ENCODE measurements around the gene NOPCHAP1.
A peak's percentile ranks its signal among the peaks of the same experiment; 100 is the strongest.
"Not testable (repeated sequence)": the region's sequence is repeated elsewhere in the genome, so short reads cannot be mapped to it uniquely, and the experiment has no call there.

NOPCHAP1 gene

GRCh38 chr12:104969343-104969742, 16.8 kb upstream of the NOPCHAP1 start:
- no peak overlapping the region for H3K9ac ChIP-seq (ENCODE audit: low read length)

DNA sequence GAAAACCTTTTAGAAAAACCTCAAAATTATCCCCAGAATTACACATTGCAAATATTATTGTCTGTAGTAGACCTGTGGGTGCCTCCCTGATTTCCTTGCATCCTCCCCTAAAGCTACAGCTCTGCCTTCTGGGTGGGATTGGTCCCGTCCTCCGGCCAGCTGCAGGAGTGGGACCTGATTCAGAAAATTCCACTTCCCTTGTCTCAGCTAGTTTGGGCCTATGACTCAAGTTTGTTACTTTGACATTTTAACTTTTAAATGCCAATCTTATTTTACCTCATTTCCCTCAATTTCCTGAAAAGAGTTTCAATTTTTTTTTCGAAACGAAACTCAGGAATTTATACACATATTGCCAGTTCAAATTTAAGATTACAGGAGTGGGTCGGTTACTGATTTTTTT, 14.8 kb upstream of the NOPCHAP1 start:
- Histone ChIP-seq H3K9ac (ENCODE audit: low read length) (no peak overlapping the region), H3K9me3 (ENCODE audit: low read length) (no peaks in the 10 kb centered on the region), H3K4me3 (ENCODE audit: low read depth in 1 of 2, low read length in 2 of 2) (no peak overlapping the region), H3K27ac (ENCODE audit: low read depth, low read length) (no peak overlapping the region), H3K27me3 (ENCODE audit: control insufficient read depth in 1 of 2, insufficient read depth in 2 of 2, low read length in 2 of 2) (no peaks in the 10 kb centered on the region), H3K4me1 (ENCODE audit: insufficient read depth, low read length) (no peaks in the 10 kb centered on the region), H3K36me3 (ENCODE audit: insufficient read depth, low read length) (no peaks in the 10 kb centered on the region)

More at GRCh38 chr12:104969343-104969742, 16.8 kb upstream of the NOPCHAP1 start:
- no peaks in the 10 kb centered on the region for H3K27me3 ChIP-seq (ENCODE audit: control insufficient read depth in 1 of 2, insufficient read depth in 2 of 2, low read length in 2 of 2)
- H3K27ac ChIP-seq (ENCODE audit: low read depth, low read length) = no peak overlapping the region
- no peaks in the 10 kb centered on the region for H3K36me3 ChIP-seq (ENCODE audit: insufficient read depth, low read length)
- no peaks in the 10 kb centered on the region for H3K4me1 ChIP-seq (ENCODE audit: insufficient read depth, low read length)
- H3K4me3 ChIP-seq (ENCODE audit: low read depth in 1 of 2, low read length in 2 of 2) = no peak overlapping the region
- no peaks in the 10 kb centered on the region for H3K9me3 ChIP-seq (ENCODE audit: low read length)

- no peak overlapping the region for H3K4me3 ChIP-seq (ENCODE audit: low read depth in 1 of 2, low read length in 2 of 2)
- no peaks in the 10 kb centered on the region for H3K4me1 ChIP-seq (ENCODE audit: insufficient read depth, low read length)
- H3K27ac ChIP-seq (ENCODE audit: low read depth, low read length) = no peak overlapping the region
- no peaks in the 10 kb centered on the region for H3K36me3 ChIP-seq (ENCODE audit: insufficient read depth, low read length)
- no peaks in the 10 kb centered on the region for H3K27me3 ChIP-seq (ENCODE audit: control insufficient read depth in 1 of 2, insufficient read depth in 2 of 2, low read length in 2 of 2)
- no peak overlapping the region for H3K9ac ChIP-seq (ENCODE audit: low read length)
- no peaks in the 10 kb centered on the region for H3K9me3 ChIP-seq (ENCODE audit: low read length)
These were observed 12.9 kb upstream of the NOPCHAP1 start for GRCh38 chr12:104973250-104973649.

GRCh38 chr12:104974626-104975290, 11.4 kb upstream of the NOPCHAP1 start:
- no peak overlapping the region for H3K4me3 ChIP-seq (ENCODE audit: low read depth in 1 of 2, low read length in 2 of 2)
- no peaks in the 10 kb centered on the region for H3K36me3 ChIP-seq (ENCODE audit: insufficient read depth, low read length)
- H3K9me3 ChIP-seq (ENCODE audit: low read length) = no peaks in the 10 kb centered on the region
- H3K27me3 ChIP-seq (ENCODE audit: control insufficient read depth in 1 of 2, insufficient read depth in 2 of 2, low read length in 2 of 2) = no peaks in the 10 kb centered on the region
- no peak overlapping the region for H3K9ac ChIP-seq (ENCODE audit: low read length)
- H3K4me1 ChIP-seq (ENCODE audit: insufficient read depth, low read length) = no peaks in the 10 kb centered on the region
- no peak overlapping the region for H3K27ac ChIP-seq (ENCODE audit: low read depth, low read length)

- Histone ChIP-seq H3K27ac (ENCODE audit: low read depth, low read length) (no peak overlapping the region), H3K36me3 (ENCODE audit: insufficient read depth, low read length) (no peaks in the 10 kb centered on the region), H3K9me3 (ENCODE audit: low read length) (no peaks in the 10 kb centered on the region), H3K4me3 (ENCODE audit: low read depth in 1 of 2, low read length in 2 of 2) (no peak overlapping the region), H3K27me3 (ENCODE audit: control insufficient read depth in 1 of 2, insufficient read depth in 2 of 2, low read length in 2 of 2) (no peaks in the 10 kb centered on the region), H3K9ac (ENCODE audit: low read length) (no peak overlapping the region), H3K4me1 (ENCODE audit: insufficient read depth, low read length) (no peaks in the 10 kb centered on the region)
These were observed 10.4 kb upstream of the NOPCHAP1 start for GRCh38 chr12:104975587-104976343.

DNA sequence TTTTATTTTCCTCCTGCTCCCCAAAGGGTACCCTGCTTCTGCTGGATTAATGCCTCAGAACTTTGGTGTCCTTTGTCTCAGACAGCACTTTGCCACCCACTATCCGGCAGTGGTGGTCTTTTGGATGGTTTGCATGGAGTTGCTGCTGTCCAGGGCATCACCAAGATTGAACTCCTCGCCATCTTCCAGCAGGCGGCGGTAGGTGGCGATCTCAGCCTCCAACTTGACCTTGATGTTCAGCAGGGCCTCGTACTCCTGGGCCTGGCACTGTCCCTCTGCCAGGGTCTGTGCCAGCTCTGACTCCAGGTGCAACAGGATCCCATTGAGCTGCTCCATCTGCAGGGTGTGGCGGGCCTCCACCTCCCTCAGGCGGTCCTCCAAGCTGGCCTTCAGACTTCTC, 9.4 kb upstream of the NOPCHAP1 start:
- Histone ChIP-seq H3K27me3 (ENCODE audit: control insufficient read depth in 1 of 2, insufficient read depth in 2 of 2, low read length in 2 of 2) (no peaks in the 10 kb centered on the region), H3K9me3 (ENCODE audit: low read length) (no peaks in the 10 kb centered on the region), H3K4me3 (ENCODE audit: low read depth in 1 of 2, low read length in 2 of 2) (no peak overlapping the region), H3K9ac (ENCODE audit: low read length) (no peak overlapping the region), H3K36me3 (ENCODE audit: insufficient read depth, low read length) (no peaks in the 10 kb centered on the region), H3K4me1 (ENCODE audit: insufficient read depth, low read length) (no peaks in the 10 kb centered on the region), H3K27ac (ENCODE audit: low read depth, low read length) (no peak overlapping the region)

GRCh38 chr12:104977688-104978087, 8.4 kb upstream of the NOPCHAP1 start:
- H3K27ac ChIP-seq (ENCODE audit: low read depth, low read length); H3K36me3 ChIP-seq (ENCODE audit: insufficient read depth, low read length); H3K9me3 ChIP-seq (ENCODE audit: low read length); H3K4me1 ChIP-seq (ENCODE audit: insufficient read depth, low read length); H3K27me3 ChIP-seq (ENCODE audit: control insufficient read depth in 1 of 2, insufficient read depth in 2 of 2, low read length in 2 of 2); H3K4me3 ChIP-seq (ENCODE audit: low read depth in 1 of 2, low read length in 2 of 2); H3K9ac ChIP-seq (ENCODE audit: low read length): not testable (repeated sequence)

DNA sequence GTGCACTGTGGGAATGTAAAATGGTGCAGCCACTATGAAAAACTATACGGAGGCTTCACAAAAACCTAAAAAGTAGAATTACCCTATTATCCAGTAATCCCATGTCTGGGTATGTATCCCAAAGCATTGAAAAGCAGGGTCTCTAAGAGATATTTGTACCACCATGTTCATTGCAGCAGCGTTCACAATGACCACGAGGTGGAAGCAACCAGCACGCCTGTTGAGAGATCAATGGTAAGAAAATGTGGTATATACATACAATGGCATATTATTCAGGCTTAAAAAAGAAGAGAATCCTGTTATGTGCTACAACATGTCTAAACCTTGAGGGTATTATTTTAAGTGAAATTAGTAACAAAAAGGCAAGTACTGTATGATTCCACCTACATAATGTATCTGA, 910 bp upstream of the NOPCHAP1 start:
- Histone ChIP-seq H3K4me3 (ENCODE audit: low read depth in 1 of 2, low read length in 2 of 2) (peak overlapping the region in 1 of 2 donors; percentile 84), H3K9me3 (ENCODE audit: low read length) (no peaks in the 10 kb centered on the region), H3K27ac (ENCODE audit: low read depth, low read length) (no peak overlapping the region), H3K27me3 (ENCODE audit: control insufficient read depth in 1 of 2, insufficient read depth in 2 of 2, low read length in 2 of 2) (no peaks in the 10 kb centered on the region), H3K4me1 (ENCODE audit: insufficient read depth, low read length) (peaks cover 15% of the 10 kb centered on the region), H3K36me3 (ENCODE audit: insufficient read depth, low read length) (no peaks in the 10 kb centered on the region), H3K9ac (ENCODE audit: low read length) (no peak overlapping the region)

GRCh38 chr12:104990950-104991349, 4.8 kb downstream of the NOPCHAP1 start:
- no peaks in the 10 kb centered on the region for H3K9me3 ChIP-seq (ENCODE audit: low read length)
- H3K9ac ChIP-seq (ENCODE audit: low read length) = no peak overlapping the region
- H3K36me3 ChIP-seq (ENCODE audit: insufficient read depth, low read length) = peaks cover 35% of the 10 kb centered on the region
- H3K4me1 ChIP-seq (ENCODE audit: insufficient read depth, low read length) = peaks cover 15% of the 10 kb centered on the region
- no peaks in the 10 kb centered on the region for H3K27me3 ChIP-seq (ENCODE audit: control insufficient read depth in 1 of 2, insufficient read depth in 2 of 2, low read length in 2 of 2)
- H3K4me3 ChIP-seq (ENCODE audit: low read depth in 1 of 2, low read length in 2 of 2) = no peak overlapping the region
- H3K27ac ChIP-seq (ENCODE audit: low read depth, low read length) = no peak overlapping the region

DNA sequence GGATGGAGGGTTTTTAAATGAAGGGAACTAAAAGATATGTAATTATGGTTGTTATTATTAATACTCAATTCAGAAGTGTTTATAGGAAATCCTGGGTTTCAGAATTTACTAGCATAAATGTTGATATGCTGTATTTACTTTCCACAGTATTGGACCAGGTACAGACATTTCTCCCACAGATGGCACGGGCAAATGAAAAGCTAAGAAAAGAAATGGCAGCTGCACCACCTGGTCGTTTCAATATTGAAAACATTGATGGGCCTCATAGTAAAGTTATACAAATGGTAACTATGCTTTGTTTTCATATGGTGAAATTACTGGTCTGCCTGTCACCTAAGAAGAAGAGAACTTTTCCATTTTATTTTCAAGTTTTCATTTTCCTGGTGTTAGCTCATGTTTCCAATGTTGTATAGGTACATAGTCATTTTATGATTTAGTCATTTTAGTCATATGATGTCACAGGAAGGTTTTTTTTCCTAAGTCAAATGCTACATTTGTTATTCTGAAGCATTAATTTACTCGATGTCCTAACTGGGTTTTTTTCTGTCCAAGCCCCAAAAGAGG, 5.5 kb downstream of the NOPCHAP1 start:
- no peak overlapping the region for H3K27ac ChIP-seq (ENCODE audit: low read depth, low read length)
- H3K27me3 ChIP-seq (ENCODE audit: control insufficient read depth in 1 of 2, insufficient read depth in 2 of 2, low read length in 2 of 2) = no peaks in the 10 kb centered on the region
- H3K4me3 ChIP-seq (ENCODE audit: low read depth in 1 of 2, low read length in 2 of 2) = no peak overlapping the region
- H3K9ac ChIP-seq (ENCODE audit: low read length) = no peak overlapping the region
- H3K9me3 ChIP-seq (ENCODE audit: low read length) = no peaks in the 10 kb centered on the region
- peaks cover 14% of the 10 kb centered on the region for H3K4me1 ChIP-seq (ENCODE audit: insufficient read depth, low read length)
- peaks cover 37% of the 10 kb centered on the region for H3K36me3 ChIP-seq (ENCODE audit: insufficient read depth, low read length)

DNA sequence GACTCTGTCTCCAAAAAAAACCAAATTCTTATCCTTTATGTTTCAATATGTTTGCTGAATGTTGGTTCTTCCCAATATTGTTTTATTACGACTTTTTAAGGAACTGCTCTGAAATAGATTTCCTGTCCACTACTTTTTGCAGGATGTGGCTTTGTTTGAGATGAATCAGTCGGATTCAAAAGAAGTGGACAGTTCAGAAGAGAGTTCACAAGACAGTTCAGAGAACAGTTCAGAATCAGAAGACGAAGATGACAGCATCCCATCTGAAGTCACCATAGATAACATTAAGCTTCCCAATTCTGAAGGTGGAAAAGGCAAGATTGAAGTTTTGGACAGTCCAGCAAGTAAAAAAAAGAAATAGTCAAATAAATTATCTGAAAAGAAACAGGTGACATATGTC, 8.2 kb downstream of the NOPCHAP1 start:
- no peaks in the 10 kb centered on the region for H3K9me3 ChIP-seq (ENCODE audit: low read length)
- H3K27ac ChIP-seq (ENCODE audit: low read depth, low read length) = no peak overlapping the region
- no peak overlapping the region for H3K4me3 ChIP-seq (ENCODE audit: low read depth in 1 of 2, low read length in 2 of 2)
- no peaks in the 10 kb centered on the region for H3K4me1 ChIP-seq (ENCODE audit: insufficient read depth, low read length)
- H3K9ac ChIP-seq (ENCODE audit: low read length) = no peak overlapping the region
- H3K36me3 ChIP-seq (ENCODE audit: insufficient read depth, low read length) = peaks cover 48% of the 10 kb centered on the region
- H3K27me3 ChIP-seq (ENCODE audit: control insufficient read depth in 1 of 2, insufficient read depth in 2 of 2, low read length in 2 of 2) = no peaks in the 10 kb centered on the region

Data from muscle layer of colon (tissue), 2 donors.